ENCODE results near the gene KLHL10.

Gene KLHL10

DNA sequence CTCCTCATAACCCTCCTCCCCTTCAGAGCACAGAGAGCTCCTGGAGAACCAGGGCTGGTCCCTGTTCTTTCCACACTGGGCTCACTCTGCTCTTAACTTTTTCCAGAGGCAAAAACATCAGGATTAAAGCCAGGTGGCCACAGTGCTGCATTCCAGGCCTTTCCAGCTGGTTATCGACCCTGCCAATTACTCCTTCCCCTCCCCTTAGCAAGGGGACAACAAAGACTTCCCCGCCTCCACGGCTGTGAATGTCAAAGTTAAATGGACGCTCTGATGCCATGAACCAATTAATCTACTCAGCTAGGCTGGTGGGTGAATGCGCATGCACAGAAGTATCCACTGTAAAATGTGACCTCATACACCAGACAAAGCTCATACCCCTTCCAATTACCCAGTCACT, 58.0 kb downstream of the KLHL10 start:
- no peak for DNase-seq (ENCODE audit: low read depth in 2 of 2)

DNA sequence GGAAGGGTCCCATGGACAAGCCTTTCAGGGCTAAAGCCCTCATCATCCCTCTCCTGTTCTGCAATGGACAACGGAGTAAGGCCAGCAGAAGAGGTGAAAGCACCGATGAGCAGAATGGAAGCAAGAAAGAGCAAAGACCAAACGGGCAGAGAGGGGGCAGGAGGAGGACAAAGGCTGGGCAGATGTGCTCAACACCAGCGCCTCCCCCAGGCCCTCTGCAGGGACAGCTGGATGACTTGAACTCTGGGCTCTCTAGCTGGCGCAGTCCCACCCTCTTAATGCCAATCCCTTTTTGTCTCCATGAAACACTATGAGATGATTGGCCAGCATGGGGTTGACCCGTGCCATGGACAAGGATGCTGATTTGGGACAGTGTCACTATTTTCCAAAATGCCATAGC, 59.1 kb downstream of the KLHL10 start:
- no peak for DNase-seq (ENCODE audit: low read depth in 2 of 2)

Data from fibroblast of skin of left biceps (primary cell).